B cell (primary cell): Measurements from ENCODE around the gene LIN37. TPM values are rescaled to one million over a fixed set of nuclear protein-coding genes. Genes with fewer than 3 reads are reported as not detected.

Source experiments
- ATAC-seq: fragments of 200-7000 bp; cut with Tn5 transposase; one replicate; pipeline ENCODE4 v1.10.0; 2021; ENCODE audit warnings: low read depth, mild to moderate bottlenecking, moderate number of reproducible peaks, moderate library complexity
- CTCF ChIA-PET: fragments of 350-600 bp; sonication (Branson Sonifier 250); formaldehyde crosslinking; loops from one replicate; lab custom pipeline; 2021; ENCODE audit warnings: antibody characterized with exemption, inconsistent platforms; lab: Charles Lee
- POLR2A ChIA-PET: fragments of 350-600 bp; sonication (Branson Sonifier 250); formaldehyde crosslinking; loops from one replicate; lab custom pipeline; 2021; ENCODE audit warnings: antibody characterized with exemption; lab: Charles Lee
- DNase-seq: peaks from one replicate; pipeline ENCODE4 v3.0.0; 2013
- H2AFZ ChIP-seq: 2 replicates; pipeline ENCODE4 v1.6.1; 2012; ENCODE audit warnings: mild to moderate bottlenecking, low read depth, low read length; ENCODE audit not compliant: insufficient read depth, poor library complexity, severe bottlenecking
- H3K27ac ChIP-seq, 2 donors: 1 replicate in 1 of 2; 2 replicates in 1 of 2; pipeline ENCODE4 v1.5.1; 2012 to 2013; ENCODE audit warnings: low read length in 2 of 2, mild to moderate bottlenecking in 2 of 2, moderate library complexity in 1 of 2
- H3K27me3 ChIP-seq, 4 experiments: fragments of 200-600 bp in 1 of 4; sonication (generic) in 1 of 4; replicated peaks in 1 of 4; 1 replicate in 2 of 4; 2 replicates in 2 of 4; pipeline versions ENCODE4 v1.6.1 to v1.7.0; 2013 to 2016; ENCODE audit warnings: low read length in 3 of 4, mild to moderate bottlenecking in 2 of 4, mixed read lengths in 1 of 4, moderate library complexity in 1 of 4; ENCODE audit not compliant: insufficient read depth in 4 of 4, control insufficient read depth in 3 of 4; ENCODE audit errors: control extremely low read depth in 1 of 4
- H3K36me3 ChIP-seq, 2 experiments: replicated peaks in 1 of 2; 1 replicate in 1 of 2; 2 replicates in 1 of 2; pipeline versions ENCODE4 v1.6.1 to v1.7.1; 2013; ENCODE audit warnings: low read length in 1 of 2; ENCODE audit not compliant: insufficient read depth in 2 of 2, control insufficient read depth in 1 of 2; ENCODE audit errors: control extremely low read depth in 1 of 2, extremely low read depth in 1 of 2
- H3K4me1 ChIP-seq, 2 donors: fragments of 200-600 bp in 1 of 2; sonication (generic) in 1 of 2; 1 replicate in 1 of 2; 2 replicates in 1 of 2; pipeline versions ENCODE4 v1.5.1 to v1.6.1; 2013 to 2017; ENCODE audit warnings: low read length in 2 of 2; ENCODE audit not compliant: control insufficient read depth in 2 of 2, insufficient read depth in 2 of 2
- H3K4me2 ChIP-seq: replicated peaks from 2 replicates; pipeline ENCODE3; 2012; ENCODE audit warnings: mild to moderate bottlenecking, low read depth, low read length; ENCODE audit not compliant: poor library complexity, severe bottlenecking
- H3K4me3 ChIP-seq, 5 experiments: fragments of 200-600 bp in 1 of 5; sonication (generic) in 1 of 5; 1 replicate in 3 of 5; 2 replicates in 2 of 5; pipeline versions ENCODE4 v1.5.1 to v1.7.0; 2011 to 2016; ENCODE audit warnings: low read length in 4 of 5, mild to moderate bottlenecking in 4 of 5, low read depth in 2 of 5, control low read depth in 1 of 5, moderate library complexity in 1 of 5; ENCODE audit not compliant: insufficient read depth in 1 of 5; ENCODE audit errors: control extremely low read depth in 1 of 5, extremely low read depth in 1 of 5
- H3K79me2 ChIP-seq: fragments of 200-600 bp; sonication (generic); one replicate; pipeline ENCODE4 v1.6.0; 2016; ENCODE audit warnings: low read length; ENCODE audit not compliant: control insufficient read depth, insufficient read depth
- H3K9ac ChIP-seq: fragments of 200-600 bp; sonication (generic); 2 replicates; pipeline ENCODE4 v1.6.1; 2017; ENCODE audit warnings: mild to moderate bottlenecking, low read length, moderate library complexity
- H3K9me3 ChIP-seq, 3 donors: one replicate each; pipeline versions ENCODE4 v1.6.1 to v1.7.1; 2013; ENCODE audit warnings: low read length in 2 of 3; ENCODE audit not compliant: control insufficient read depth in 2 of 3, insufficient read depth in 1 of 3; ENCODE audit errors: control extremely low read depth in 1 of 3
- H4K20me1 ChIP-seq: 2 replicates; pipeline ENCODE4 v1.6.0; 2012; ENCODE audit warnings: mild to moderate bottlenecking, low read length; ENCODE audit not compliant: insufficient read depth, control insufficient read depth, poor library complexity, severe bottlenecking
- H3K27ac Mint-ChIP-seq: one replicate; pipeline ENCODE4 v1.8.0; 2021; ENCODE audit warnings: mixed read lengths
- H3K27me3 Mint-ChIP-seq: one replicate; pipeline ENCODE4 v1.8.0; 2021; ENCODE audit warnings: mixed read lengths
- H3K4me1 Mint-ChIP-seq: one replicate; pipeline ENCODE4 v1.8.0; 2021; ENCODE audit warnings: mixed read lengths
- H3K4me3 Mint-ChIP-seq: one replicate; pipeline ENCODE4 v1.8.0; 2021; ENCODE audit warnings: mixed read lengths
- H3K9me3 Mint-ChIP-seq: one replicate; pipeline ENCODE4 v1.8.0; 2022; ENCODE audit warnings: mixed read lengths; ENCODE audit not compliant: insufficient read depth
- EZH2 ChIP-seq: IDR thresholded peaks from 2 replicates; pipeline ENCODE4 v1.6.1; 2012; ENCODE audit warnings: borderline replicate concordance, low read depth, mild to moderate bottlenecking, moderate library complexity, low read length; ENCODE audit not compliant: insufficient read depth, poor library complexity, severe bottlenecking
- WGBS: methylation state at CpG from one replicate; pipeline ENCODE4 v1.1.5; 2013; ENCODE audit warnings: missing lambda C conversion rate; ENCODE audit not compliant: insufficient coverage; 5-methylcytosine and 5-hydroxymethylcytosine counted together
- intact Hi-C: fragments of 100-400 bp; cut with micrococcal nuclease; formaldehyde crosslinking; loops from one replicate; pipeline ENCODE4 v1.10.0; 2022
- polyA plus RNA-seq: library from polyadenylated mRNA; depleted of rRNA; stranded (reverse); fragments of >200 nt; gene quantifications from 2 replicates; pipeline ENCODE4 v1.2.3, GENCODE V29; 2012
- total RNA-seq, 2 donors: library from RNA; stranded (reverse); fragments of 120-200 nt in 1 of 2; gene quantifications; 1 replicate in 1 of 2; 2 replicates in 1 of 2; pipeline versions ENCODE4 v1.2.3 to v1.2.4, GENCODE V29; 2013 to 2022
- TF ChIP-seq, protein P1 (sequence below): fragments of 200-600 bp; IDR thresholded peaks from one replicate; pipeline ENCODE4 v1.8.0; 2022; ENCODE audit warnings: antibody characterized with exemption, mild to moderate bottlenecking

Gene LIN37
- total and polyA plus RNA-seq, 2 donors (not counting 1 experiment from before 2014, with no cell fraction given) = 22.3 to 64.1 TPM

DNA sequence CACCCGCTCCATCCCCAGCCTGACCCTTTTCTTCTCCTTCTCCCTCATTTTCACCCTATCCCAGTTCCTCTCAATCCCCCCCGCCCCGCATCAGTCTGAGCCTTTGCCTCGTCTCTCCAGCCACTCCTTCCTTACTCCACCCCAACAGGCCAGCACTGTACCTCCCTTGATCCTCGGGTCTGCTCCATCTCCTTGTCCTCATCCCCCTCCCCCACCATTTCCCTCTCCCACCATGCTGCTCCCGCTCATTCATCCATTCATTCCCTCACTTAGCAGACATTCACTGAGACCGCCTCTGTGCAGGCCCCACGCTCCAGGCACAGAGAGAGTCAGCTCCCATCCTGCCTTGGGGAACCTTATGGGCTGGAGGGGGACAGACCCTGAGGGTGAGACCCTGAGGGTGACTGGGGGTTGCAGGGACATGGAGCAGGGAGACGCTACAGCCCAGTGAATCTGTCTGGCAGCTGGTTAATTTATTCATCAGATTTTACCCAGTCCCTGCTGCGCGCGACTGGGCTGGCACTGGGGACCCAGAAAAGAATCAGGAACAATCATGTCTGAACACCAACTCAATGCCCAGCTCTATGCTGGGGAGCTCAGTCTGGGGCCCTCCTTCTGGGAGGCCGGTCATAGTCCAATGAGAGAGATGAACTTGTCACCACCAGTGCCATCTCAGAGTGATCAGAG lies 27.9 kb downstream of the LIN37 start:
- H3K27me3 ChIP-seq = no peaks in the 10 kb centered on the region
- H3K4me3 ChIP-seq = peak overlapping the region in 4 of 5 experiments; percentile 52 to 68 (median 60)
- peaks cover 10% of the 10 kb centered on the region for H3K4me1 Mint-ChIP-seq
- DNase-seq (no peak), ATAC-seq (no peak)
- H3K4me1 ChIP-seq = peaks cover 10 to 16% of the 10 kb centered on the region in 2 donors
- TF ChIP-seq EZH2 = no peak
- TF ChIP-seq, protein P1, sequence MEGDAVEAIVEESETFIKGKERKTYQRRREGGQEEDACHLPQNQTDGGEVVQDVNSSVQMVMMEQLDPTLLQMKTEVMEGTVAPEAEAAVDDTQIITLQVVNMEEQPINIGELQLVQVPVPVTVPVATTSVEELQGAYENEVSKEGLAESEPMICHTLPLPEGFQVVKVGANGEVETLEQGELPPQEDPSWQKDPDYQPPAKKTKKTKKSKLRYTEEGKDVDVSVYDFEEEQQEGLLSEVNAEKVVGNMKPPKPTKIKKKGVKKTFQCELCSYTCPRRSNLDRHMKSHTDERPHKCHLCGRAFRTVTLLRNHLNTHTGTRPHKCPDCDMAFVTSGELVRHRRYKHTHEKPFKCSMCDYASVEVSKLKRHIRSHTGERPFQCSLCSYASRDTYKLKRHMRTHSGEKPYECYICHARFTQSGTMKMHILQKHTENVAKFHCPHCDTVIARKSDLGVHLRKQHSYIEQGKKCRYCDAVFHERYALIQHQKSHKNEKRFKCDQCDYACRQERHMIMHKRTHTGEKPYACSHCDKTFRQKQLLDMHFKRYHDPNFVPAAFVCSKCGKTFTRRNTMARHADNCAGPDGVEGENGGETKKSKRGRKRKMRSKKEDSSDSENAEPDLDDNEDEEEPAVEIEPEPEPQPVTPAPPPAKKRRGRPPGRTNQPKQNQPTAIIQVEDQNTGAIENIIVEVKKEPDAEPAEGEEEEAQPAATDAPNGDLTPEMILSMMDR = no peak
- peaks cover 0 to 2% of the 10 kb centered on the region in 2 experiments for H3K36me3 ChIP-seq
- peak overlapping the region; percentile 90 for H3K4me2 ChIP-seq
- ChIA-PET CTCF (no interaction called here), POLR2A (interaction anchor here (0.6 kb wide), 1 partner anchor 566 kb away, joined by 4 read pairs; no protein-coding TSS in a partner anchor)
- no peak overlapping the region for H3K27ac ChIP-seq
- H3K4me3 Mint-ChIP-seq = peak overlapping the region; percentile 76
- H3K79me2 ChIP-seq = peaks cover 4% of the 10 kb centered on the region
- H4K20me1 ChIP-seq = no peaks in the 10 kb centered on the region
- H3K27ac Mint-ChIP-seq = no peak overlapping the region
- WGBS = 68% methylated on average over 12 of the region's 13 CpGs
- H3K9ac ChIP-seq = peak overlapping the region; percentile 62
- intact Hi-C loops = no loop called here
- H3K9me3 ChIP-seq = no peaks in the 10 kb centered on the region
- H3K27me3 Mint-ChIP-seq = no peaks in the 10 kb centered on the region
- no peaks in the 10 kb centered on the region for H3K9me3 Mint-ChIP-seq
- H2AFZ ChIP-seq = peak overlapping the region; percentile 73
